Endothelial cell of umbilical vein (primary cell): ENCODE measurements around the gene ZNF503. TPM values are rescaled to one million over a fixed set of nuclear protein-coding genes. Genes with fewer than 3 reads are reported as not detected.

Source experiments
- BruUV-seq: library from RNA; stranded (reverse); fragments of 400-500 nt; replicated peaks from 2 replicates; lab custom pipeline; 2021; lab: Mats Ljungman, UMichigan
- CTCF ChIA-PET: fragments of 300-600, 350-600 bp; sonication (Branson Sonifier 250); formaldehyde crosslinking; loops from one replicate; lab custom pipeline; 2021; ENCODE audit warnings: antibody characterized with exemption, inconsistent platforms; lab: Charles Lee
- POLR2A ChIA-PET: fragments of 300-600, 350-600 bp; sonication (Branson Sonifier 250); formaldehyde crosslinking; loops from one replicate; lab custom pipeline; 2021; ENCODE audit warnings: antibody characterized with exemption, inconsistent platforms; lab: Charles Lee
- DNase-seq: peaks from one replicate; pipeline ENCODE4 v3.0.0-alpha.2; 2011; ENCODE audit warnings: low read depth, low spot score
- FAIRE-seq: peaks from 2 replicates; lab custom pipeline; 2011; peaks lifted over from hg19 to GRCh38; lab: Jason Lieb, UNC
- H2AFZ ChIP-seq: 2 replicates; pipeline ENCODE4 v1.6.0; 2012; ENCODE audit warnings: low read depth, low read length, control low read depth, inconsistent platforms
- H3K27ac ChIP-seq: 2 replicates; pipeline ENCODE4 v1.5.1; 2011; ENCODE audit warnings: low read depth, mild to moderate bottlenecking, control low read depth, low read length, moderate library complexity; ENCODE audit not compliant: insufficient read depth
- H3K27me3 ChIP-seq, 2 experiments: 2 replicates each; pipeline versions ENCODE4 v1.6.0 to v1.6.1; 2011; ENCODE audit warnings: low read length in 2 of 2, mixed read lengths in 1 of 2; ENCODE audit not compliant: control insufficient read depth in 2 of 2, insufficient read depth in 2 of 2
- H3K36me3 ChIP-seq, 2 experiments: 2 replicates in 1 of 2; 3 replicates in 1 of 2; pipeline ENCODE4 v1.5.1; 2011; ENCODE audit warnings: low read length in 2 of 2, mild to moderate bottlenecking in 1 of 2, moderate library complexity in 1 of 2; ENCODE audit not compliant: control insufficient read depth in 2 of 2, insufficient read depth in 2 of 2; ENCODE audit errors: extremely low read depth in 1 of 2
- H3K4me1 ChIP-seq: 3 replicates; pipeline ENCODE4 v1.5.1; 2011; ENCODE audit warnings: mild to moderate bottlenecking, low read length; ENCODE audit not compliant: control insufficient read depth, insufficient read depth; ENCODE audit errors: extremely low read depth
- H3K4me2 ChIP-seq: 2 replicates; pipeline ENCODE4 v1.6.1; 2011; ENCODE audit warnings: low read length, control low read depth, mixed read lengths; ENCODE audit not compliant: insufficient read depth
- H3K4me3 ChIP-seq, 3 experiments: fragments of 200-600 bp in 1 of 3; sonication (generic), shearing (Covaris generic) in 1 of 3; replicated peaks in 1 of 3; 2 replicates each; pipeline ENCODE4 v1.5.1; 2011 to 2016; ENCODE audit warnings: control low read depth in 3 of 3, low read length in 3 of 3, mild to moderate bottlenecking in 2 of 3, inconsistent platforms in 1 of 3, low read depth in 1 of 3, moderate library complexity in 1 of 3; ENCODE audit not compliant: insufficient read depth in 1 of 3
- H3K79me2 ChIP-seq: 2 replicates; pipeline ENCODE4 v1.6.0; 2012; ENCODE audit warnings: low read length, inconsistent platforms; ENCODE audit not compliant: control insufficient read depth, insufficient read depth
- H3K9ac ChIP-seq: replicated peaks from 2 replicates; pipeline ENCODE3; 2011; ENCODE audit warnings: low read length, control low read depth; ENCODE audit not compliant: insufficient read depth; ENCODE audit errors: extremely low read depth
- H3K9me1 ChIP-seq: replicated peaks from 3 replicates; pipeline ENCODE4 v1.6.0; 2011; ENCODE audit warnings: mild to moderate bottlenecking, low read length; ENCODE audit not compliant: control insufficient read depth, insufficient read depth; ENCODE audit errors: extremely low read depth
- H3K9me3 ChIP-seq: replicated peaks from 2 replicates; pipeline ENCODE4 v1.5.1; 2012; ENCODE audit warnings: low read length, inconsistent platforms; ENCODE audit not compliant: control insufficient read depth, insufficient read depth
- H4K20me1 ChIP-seq: replicated peaks from 2 replicates; pipeline ENCODE3; 2011; ENCODE audit warnings: mild to moderate bottlenecking, low read length; ENCODE audit not compliant: control insufficient read depth, insufficient read depth; ENCODE audit errors: extremely low read depth
- CTCF ChIP-seq, 2 donors: IDR thresholded peaks; 1 replicate in 1 of 2; 2 replicates in 1 of 2; pipeline ENCODE4 v1.5.1; 2011; ENCODE audit warnings: low read length in 2 of 2, mild to moderate bottlenecking in 2 of 2, moderate library complexity in 2 of 2, control low read depth in 1 of 2, inconsistent platforms in 1 of 2, low read depth in 1 of 2; ENCODE audit not compliant: insufficient read depth in 1 of 2; ENCODE audit errors: extremely low read depth in 1 of 2
- EZH2 ChIP-seq: IDR thresholded peaks from 2 replicates; pipeline ENCODE4 v1.6.1; 2012; ENCODE audit warnings: borderline replicate concordance, low read depth, mild to moderate bottlenecking, moderate library complexity, low read length, inconsistent platforms; ENCODE audit not compliant: severe bottlenecking
- FOS ChIP-seq: IDR thresholded peaks from 2 replicates; pipeline ENCODE4 v1.6.1; 2011; ENCODE audit warnings: mild to moderate bottlenecking, low read length, moderate library complexity, borderline replicate concordance; ENCODE audit not compliant: insufficient read depth
- GATA2 ChIP-seq: IDR thresholded peaks from 2 replicates; pipeline ENCODE4 v1.7.0; 2011; ENCODE audit warnings: low read depth, mild to moderate bottlenecking, moderate library complexity, mixed read lengths, low read length; ENCODE audit not compliant: insufficient read length, insufficient read depth
- JUN ChIP-seq: IDR thresholded peaks from 2 replicates; pipeline ENCODE4 v1.6.1; 2011; ENCODE audit warnings: borderline replicate concordance, low read depth; ENCODE audit not compliant: insufficient read length, insufficient read depth
- MAX ChIP-seq: IDR thresholded peaks from 2 replicates; pipeline ENCODE4 v1.6.1; 2011; ENCODE audit not compliant: insufficient read depth, insufficient read length
- MYC ChIP-seq: IDR thresholded peaks from one replicate; pipeline ENCODE4 v1.6.1; 2011; ENCODE audit warnings: mild to moderate bottlenecking, low read depth, low read length
- POLR2A ChIP-seq: IDR thresholded peaks from 2 replicates; pipeline ENCODE4 v1.6.1; 2012; ENCODE audit warnings: low read depth, mild to moderate bottlenecking, control low read depth, low read length
- POLR2AphosphoS5 ChIP-seq: IDR thresholded peaks from 2 replicates; pipeline ENCODE4 v1.6.1; 2012; ENCODE audit warnings: low read depth, mild to moderate bottlenecking, control low read depth, low read length, moderate library complexity; ENCODE audit not compliant: insufficient read depth
- dilution Hi-C: fragments of 300-500 bp; cut with MboI; formaldehyde crosslinking; loops from one replicate; pipeline ENCODE4 v1.15.0; 2019; ENCODE audit warnings: low sequenced_read_pairs; ENCODE audit not compliant: extremely low pct_ligation_motif_present
- intact Hi-C: fragments of 100-400 bp; cut with micrococcal nuclease; formaldehyde crosslinking; loops from one replicate; pipeline ENCODE4 v1.10.0; 2022
- polyA plus RNA-seq, 4 experiments: library from polyadenylated mRNA; depleted of rRNA in 3 of 4; stranded (reverse) in 3 of 4; unstranded in 1 of 4; fragments of >200 nt; gene quantifications; 2 replicates each; pipeline versions ENCODE4 v1.2.1 to v1.2.3, GENCODE V29; 2011 to 2012; ENCODE audit warnings: missing spikeins in 1 of 4
- total RNA-seq: library from RNA; stranded (reverse); gene quantifications from 2 replicates; pipeline ENCODE4 v1.2.3, GENCODE V29; 2021

The ZNF503 gene
- total and polyA plus RNA-seq, 2 donors (not counting 3 experiments of a cell fraction or from before 2014, with no cell fraction given), result 0.58 to 2.2 TPM

DNA sequence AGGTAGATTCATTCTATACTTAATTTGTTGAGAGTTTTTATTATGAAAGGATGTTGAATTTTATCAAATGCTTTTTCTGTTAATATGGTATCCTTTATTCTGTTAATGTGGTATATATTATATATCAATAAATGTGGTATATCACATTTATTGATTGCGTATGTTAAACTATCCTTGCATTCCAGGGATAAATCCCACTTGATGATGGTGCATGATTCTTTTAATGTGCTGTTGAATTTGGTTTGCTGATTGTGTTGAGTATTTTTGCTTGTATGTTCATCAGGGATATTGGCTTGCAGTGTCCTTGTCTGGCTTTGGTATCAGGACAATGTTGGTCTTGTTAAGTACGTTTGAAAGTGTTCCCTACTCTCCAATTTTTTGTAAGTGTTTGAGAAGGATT, 41.8 kb upstream of the ZNF503 start:
- H3K9me3 ChIP-seq, result no peaks in the 10 kb centered on the region
- H2AFZ ChIP-seq, result no peak overlapping the region
- DNase-seq (no peak), FAIRE-seq (no peak)
- no peaks in the 10 kb centered on the region for H3K36me3 ChIP-seq
- H3K27ac ChIP-seq, result no peak overlapping the region
- POLR2A ChIA-PET, result no interaction called here
- H3K79me2 ChIP-seq, result no peaks in the 10 kb centered on the region
- H3K9ac ChIP-seq, result no peak overlapping the region
- no peak overlapping the region for H3K4me2 ChIP-seq
- H3K9me1 ChIP-seq, result no peaks in the 10 kb centered on the region
- BruUV-seq, result no TSS peak
- no peaks in the 10 kb centered on the region for H3K4me1 ChIP-seq
- intact Hi-C loops (no loop called here), dilution Hi-C loops (no loop called here)
- CTCF ChIA-PET, result no interaction called here
- no peak overlapping the region for H3K4me3 ChIP-seq
- no peaks in the 10 kb centered on the region for H4K20me1 ChIP-seq
- TF ChIP-seq POLR2A, result no peak
- no peak for TF ChIP-seq JUN
- TF ChIP-seq FOS, result no peak
- no peak for TF ChIP-seq POLR2AphosphoS5
- no peak for TF ChIP-seq MYC
- TF ChIP-seq EZH2, result no peak
- no peak for TF ChIP-seq CTCF (IDR thresholded peaks at IDR 0.05; ENCODE audit: extremely low read depth in 1 of 2, insufficient read depth in 1 of 2, low read depth in 1 of 2, low read length in 2 of 2)
- no peak for TF ChIP-seq MAX
- TF ChIP-seq GATA2, result no peak
- no peaks in the 10 kb centered on the region for H3K27me3 ChIP-seq
